Measurements from ENCODE around the gene MYL1.

Gene MYL1

DNA sequence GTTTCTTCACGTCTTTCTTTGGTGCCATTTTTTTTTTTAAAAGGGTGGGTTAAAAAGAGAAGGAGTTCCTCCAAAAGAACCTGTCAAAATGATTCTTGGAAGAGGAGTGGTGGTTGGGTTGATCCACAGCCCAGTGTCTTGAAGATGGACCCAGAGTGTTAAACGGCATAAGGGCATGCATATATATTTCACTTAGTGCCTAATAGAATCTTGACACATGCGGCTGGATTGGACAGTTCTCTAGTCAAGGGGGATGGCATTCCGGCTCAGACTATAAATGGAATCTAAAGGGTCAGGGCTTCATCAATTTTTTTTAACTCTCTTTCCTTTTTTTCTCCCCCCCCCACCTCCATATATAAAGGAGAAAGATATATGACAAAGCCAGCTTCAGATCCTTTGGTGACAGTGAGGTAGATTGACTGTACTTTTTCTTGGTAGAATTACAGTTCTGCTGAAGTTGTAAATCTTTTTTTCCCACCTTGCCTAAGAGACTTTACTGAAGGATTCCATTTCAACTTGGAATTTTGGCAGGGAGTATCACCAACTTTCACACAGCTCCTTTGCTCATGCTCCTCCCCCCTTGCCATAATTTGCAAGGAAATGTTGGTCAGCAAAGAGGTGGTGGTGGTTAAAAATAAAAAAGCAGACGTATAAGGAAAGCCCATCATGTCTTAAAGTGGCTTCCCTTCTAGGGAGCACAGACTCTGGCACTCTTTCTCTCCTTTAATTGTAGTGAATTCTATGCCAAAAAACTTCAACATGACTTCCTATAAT is at the start of gene MYL1:
Gene MYL1, minus strand, starts transcription at position 160 of the 774 bp plus-strand sequence. Its CDS starts 132 bp downstream, at position 28.
- no peak for DNase-seq (ENCODE audit: low spot score)

DNA sequence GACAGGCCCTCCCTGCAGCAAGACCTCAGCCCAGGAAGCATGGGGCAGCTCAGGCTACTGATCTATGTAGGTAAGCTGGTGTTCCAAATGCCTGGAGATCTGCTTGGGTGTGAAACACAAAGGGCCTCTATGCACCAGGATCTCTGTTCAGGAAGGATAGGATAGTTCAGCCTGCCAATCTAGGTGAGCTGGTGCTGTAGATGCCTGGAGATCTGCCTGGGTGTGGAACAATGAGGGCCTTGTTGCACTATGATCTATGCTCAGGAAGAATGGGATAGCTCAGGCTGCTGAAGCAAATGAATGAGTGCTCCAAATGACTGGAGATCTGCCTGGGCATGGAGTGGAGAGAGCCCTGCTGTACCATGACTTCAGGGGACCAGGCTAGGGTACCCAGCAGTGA is 48.9 kb upstream of the MYL1 start:
- peak; percentile 7 for DNase-seq (ENCODE audit: low spot score)

DNA sequence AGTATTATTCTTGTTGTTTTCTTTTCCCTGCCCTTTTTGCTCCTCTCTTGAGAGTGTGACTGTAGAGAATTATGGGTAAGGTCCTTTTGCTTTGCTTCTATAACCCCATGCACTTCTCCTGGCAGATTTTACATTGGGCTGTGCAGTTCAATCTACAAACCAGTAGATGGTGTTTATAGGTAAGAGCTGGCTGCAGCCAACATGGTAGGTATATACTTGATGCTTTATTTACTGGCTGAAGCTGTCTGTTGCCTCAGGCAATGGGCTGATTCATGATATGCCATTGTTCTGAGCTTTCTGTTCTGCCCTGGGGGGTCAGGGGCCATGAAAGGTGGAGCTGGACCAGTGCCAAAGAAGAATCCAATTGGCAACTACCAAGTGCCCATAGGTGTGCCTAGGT is 48.3 kb upstream of the MYL1 start:
- peak; percentile 17 for DNase-seq (ENCODE audit: low spot score)

DNA sequence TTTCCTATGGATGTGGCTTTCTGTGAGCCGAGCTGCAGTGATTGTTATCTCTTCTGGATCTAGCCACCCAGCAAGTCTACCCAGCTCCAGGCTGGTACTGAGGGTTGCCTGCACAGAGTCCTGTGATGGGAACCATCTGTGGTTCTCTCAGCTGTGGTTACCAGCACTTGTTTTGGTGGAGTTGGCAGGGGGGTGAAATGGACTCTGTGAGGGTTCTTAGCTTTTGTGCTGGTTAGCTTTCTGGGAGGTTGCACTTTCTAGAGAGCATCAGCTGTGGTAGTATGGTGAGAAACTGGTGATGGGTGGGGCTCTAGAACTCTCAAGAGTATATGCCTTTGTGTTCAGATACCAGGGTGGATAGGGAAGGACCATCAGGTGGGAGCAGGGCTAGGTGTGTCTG is 45.4 kb upstream of the MYL1 start:
- DNase-seq (ENCODE audit: low spot score): no peak

DNA sequence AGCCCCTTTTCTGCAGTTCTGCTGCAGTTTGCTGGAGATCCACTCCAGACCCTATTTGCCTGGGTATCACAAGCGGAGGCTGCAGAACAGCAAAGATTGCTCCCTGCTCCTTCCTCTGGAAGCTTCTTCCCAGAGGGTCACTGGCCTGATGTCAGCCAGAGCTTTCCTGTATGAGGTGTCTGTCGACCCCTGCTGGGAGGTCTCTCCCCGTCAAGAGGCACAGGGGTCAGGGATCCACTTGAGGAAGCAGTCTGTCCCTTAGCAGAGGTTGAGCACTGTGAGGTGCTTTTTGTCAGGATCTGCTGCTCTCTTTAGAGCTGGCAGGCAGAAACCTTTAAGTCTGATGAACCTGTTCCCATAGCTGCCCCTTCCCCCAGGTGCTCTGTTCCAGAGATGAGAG is 42.0 kb upstream of the MYL1 start:
- no peak for DNase-seq (ENCODE audit: low spot score)

DNA sequence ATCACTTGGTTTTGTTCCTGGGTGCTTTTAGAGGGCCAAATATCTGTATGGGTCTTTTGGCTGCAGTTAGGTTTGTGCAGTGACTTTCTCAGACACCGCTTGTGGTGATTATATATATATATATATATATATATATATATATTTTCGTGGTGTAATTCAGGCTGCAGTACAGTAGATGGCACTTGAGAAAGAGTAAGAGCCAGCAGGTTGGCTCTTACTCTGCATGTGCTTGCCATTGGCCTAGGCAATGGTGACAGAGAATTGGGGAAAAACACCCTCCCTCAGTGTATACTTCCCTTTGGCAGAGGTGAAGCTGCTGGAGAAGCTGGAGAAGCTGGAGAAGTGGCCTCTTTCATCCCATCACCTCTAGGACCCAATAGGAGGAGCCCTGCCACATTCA is 22.2 kb upstream of the MYL1 start:
- no peak for DNase-seq (ENCODE audit: low spot score)

DNA sequence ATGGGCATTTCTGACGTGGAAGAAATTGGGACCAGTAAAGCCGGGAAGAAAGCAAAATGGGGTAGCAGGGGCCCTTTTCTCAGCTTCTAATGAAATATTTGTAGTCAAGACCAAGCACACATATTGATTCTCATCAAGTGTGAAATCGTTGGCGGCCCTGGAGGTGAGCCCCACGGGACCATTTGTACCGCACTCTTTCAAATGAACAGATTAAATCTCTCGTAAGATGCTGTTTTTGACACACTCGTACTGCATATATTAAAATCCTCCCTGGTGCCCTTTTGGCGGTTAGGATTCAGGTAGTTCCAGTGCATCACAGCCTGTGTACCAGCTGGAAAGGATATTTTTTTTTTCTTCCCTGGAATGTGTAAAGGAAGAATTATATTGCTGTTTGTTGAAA is 9.9 kb upstream of the MYL1 start:
- no peak for DNase-seq (ENCODE audit: low spot score)

DNA sequence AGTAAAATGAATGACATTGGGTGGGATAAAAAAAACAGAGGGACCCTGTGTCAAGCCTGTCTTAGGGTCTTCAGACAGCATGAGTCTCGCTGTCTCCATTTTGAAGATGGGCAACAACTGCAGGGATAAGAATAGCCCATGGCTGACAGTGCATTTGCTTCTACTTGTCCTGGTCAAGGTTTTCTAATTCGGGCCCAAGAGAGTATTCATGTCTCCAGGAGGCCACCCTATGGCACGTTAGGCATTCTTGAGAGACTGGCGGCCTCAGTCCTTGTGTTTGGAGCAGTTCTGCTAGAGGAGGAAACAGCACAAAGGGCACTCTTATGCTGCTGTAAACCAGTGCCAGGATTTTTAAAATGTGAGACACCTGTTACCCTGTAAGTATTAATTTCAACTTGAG is 9.5 kb upstream of the MYL1 start:
- no peak for DNase-seq (ENCODE audit: low spot score)

DNA sequence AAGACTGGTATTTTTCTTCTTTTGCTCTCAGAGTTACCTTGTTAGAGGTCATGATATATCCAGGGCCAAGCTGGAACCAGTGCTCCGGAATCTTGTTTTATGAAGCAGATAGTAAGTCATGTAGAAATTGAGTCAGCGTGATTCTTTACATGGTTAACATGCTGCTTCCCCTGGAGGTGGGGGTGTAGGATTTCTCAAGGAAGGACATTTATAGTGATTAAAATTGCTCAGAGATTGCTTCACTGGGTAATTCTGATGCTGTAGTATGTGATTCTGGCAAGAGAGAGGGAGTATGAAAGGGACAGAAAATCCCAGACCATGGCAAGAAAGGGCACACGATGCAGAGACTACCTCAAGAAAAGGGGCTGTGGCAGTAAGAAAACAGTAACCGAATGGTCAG is 8.0 kb upstream of the MYL1 start:
- DNase-seq (ENCODE audit: low spot score): no peak

DNA sequence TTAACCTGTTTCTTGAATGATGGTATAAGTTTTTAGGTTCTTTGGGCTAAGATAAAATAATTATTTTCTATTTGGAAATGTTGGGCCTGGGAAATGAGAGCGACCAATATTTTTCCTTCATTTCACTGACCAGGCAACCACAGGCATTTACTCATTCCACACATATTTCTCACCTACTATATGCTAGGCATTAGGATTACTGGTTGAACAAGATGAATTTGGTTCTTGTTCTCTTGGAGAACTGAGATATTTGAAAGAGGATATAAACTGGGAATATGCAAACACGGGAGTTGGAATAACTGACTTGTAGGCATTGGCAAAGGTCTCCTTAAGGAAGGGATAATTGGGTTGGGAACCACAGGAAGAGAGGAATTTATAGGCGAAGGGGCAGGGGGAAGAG is 3.9 kb upstream of the MYL1 start:
- DNase-seq (ENCODE audit: low spot score): peak; percentile 5

DNA sequence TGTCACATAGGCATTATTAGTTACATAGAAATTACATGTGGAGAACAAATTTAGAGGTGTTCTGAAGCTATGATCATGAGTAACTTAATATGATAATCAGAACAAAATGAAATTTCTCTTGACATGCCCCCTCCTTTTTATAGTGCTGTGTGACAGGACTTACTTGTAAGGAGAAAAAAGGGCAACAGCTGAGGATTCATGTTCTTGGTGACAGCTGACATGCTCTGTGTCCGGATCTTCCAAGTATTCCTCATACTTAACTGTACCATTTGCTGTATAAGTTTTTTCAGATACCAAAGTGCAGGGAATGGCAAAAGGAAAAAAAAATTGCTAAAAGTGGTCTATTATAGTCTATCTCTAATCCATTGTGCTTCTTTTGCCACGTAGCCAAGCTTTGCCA is 3.5 kb upstream of the MYL1 start:
- no peak for DNase-seq (ENCODE audit: low spot score)

DNA sequence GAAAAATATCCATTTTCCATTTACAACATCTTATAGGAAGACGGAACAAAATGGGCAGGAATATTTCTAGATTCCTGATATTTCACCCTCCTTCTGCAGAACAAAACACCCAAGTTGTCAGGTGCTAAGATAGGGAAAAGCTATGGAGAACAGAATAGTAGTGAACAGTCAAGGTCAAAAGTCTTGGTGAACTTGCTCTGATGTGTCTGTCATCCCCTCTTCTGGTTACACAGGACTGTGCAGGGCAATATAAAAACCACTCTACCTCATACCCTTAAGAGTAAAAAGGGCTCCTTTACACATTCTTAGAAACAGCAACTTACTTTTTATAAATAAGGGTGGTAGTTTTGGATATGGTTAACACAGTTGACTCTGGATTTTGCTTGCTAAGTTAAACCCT is 4.4 kb downstream of the MYL1 start:
- DNase-seq (ENCODE audit: low spot score): no peak

DNA sequence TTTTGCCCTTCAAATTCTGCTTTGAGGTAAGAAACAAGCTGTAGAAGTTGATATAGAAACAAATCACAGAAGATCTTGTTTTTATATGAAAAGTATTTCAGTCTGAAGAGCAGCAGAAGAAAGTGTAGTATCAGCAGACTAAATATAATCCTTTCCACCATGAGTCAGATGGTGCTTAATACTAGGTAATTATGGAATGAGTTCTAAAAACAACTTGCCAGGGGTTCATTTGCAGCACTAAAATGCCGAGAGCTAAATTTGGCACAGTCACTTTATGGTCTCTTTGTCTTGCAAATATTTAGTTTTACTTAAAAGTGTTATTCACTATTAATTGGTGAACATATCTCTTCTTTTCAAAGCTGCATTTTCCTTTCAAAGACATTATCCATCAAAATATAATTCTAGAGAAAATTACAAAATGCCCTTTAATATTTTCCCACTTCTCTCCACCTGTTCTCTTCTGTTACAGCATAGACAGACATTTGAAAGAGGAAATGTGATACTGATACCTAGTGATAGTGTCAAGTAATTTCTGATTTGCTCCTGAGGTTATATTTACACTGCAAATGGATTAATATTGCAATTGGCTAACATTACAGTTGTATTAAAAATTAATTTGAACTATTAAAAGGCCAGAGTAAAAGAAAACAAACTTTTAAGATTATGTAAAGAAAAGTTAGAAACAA is 5.3 kb downstream of the MYL1 start:
- DNase-seq (ENCODE audit: low spot score): no peak

DNA sequence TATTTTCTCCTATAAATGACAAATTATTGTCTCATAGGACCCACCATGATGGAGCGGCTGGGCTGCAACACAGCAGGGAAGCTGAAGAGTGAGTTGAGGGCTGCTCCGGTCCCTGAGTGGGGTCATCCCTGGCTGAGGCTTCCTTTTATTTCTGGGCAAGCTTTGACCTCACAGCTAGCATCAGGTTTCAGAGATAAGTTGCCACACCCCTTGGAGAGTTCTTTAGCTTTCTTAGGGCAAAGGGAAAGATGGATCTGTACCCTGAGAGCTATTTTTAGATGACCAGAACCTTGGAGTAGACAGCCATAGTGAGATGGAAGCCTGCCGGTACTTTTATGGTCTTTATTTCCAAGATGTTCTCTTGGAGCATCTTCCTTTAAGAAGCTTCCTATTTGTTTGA is 11.5 kb downstream of the MYL1 start:
- no peak for DNase-seq (ENCODE audit: low spot score)

DNA sequence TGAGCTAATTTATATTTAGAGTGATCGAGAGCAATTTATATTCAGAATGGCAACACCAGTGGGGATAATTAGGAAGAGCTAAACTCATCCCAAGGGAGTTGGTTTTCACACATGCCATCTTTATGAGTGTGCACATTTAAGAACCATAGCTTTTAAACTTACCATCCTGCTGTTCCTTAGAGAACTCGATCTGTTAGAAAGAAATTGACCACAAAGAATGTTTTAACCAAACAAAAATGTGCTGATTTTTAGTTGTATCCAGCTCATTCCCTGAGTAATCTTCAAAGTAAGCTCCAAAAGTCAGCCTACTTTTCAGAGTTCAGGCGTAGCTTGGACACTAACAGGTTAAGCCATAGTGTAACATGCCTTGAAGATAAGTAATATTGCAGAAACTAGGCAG is 12.6 kb downstream of the MYL1 start:
- DNase-seq (ENCODE audit: low spot score): peak; percentile 22

DNA sequence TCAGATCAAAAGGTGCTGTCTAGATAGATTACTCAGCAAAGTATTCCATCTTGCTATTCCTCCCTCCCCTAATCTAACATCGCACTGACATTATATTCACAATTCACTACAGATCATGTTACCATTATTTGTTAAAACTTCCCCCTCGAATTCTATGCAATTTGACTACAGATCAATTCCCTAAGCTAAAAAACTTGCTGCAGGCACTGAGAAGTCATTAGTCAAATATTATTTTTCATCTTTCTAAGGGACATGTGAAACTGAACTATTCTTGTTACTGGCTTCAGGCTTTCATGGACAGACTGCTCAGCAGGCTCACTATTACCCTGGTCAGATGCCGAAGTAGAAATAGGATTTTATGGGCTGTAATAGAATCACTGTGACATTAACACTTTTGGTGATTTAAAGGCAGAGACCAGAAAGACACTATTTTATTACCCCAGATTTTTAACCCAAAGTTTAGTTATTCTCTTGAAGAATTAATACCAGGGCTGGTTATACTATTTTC is 15.1 kb downstream of the MYL1 start:
- no peak for DNase-seq (ENCODE audit: low spot score)

DNA sequence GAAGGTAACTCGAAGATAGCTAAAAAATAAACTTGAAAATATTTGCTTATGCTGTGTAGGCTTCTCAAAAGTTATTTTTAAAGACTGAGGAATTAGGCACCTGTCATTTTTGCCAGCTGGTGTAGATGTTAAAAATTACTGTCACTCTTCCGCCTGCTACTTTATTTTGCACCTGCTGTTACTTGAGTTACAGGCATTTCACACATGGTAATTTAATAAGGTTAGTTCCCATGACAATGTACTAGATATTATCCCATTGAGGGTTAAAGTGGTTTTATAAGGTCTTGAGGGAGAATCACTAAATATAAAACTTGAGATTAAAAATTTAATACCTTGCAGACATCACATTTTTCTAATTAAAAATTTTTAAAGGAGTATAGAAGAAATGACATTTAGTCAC is 26.6 kb downstream of the MYL1 start:
- DNase-seq (ENCODE audit: low spot score): no peak

DNA sequence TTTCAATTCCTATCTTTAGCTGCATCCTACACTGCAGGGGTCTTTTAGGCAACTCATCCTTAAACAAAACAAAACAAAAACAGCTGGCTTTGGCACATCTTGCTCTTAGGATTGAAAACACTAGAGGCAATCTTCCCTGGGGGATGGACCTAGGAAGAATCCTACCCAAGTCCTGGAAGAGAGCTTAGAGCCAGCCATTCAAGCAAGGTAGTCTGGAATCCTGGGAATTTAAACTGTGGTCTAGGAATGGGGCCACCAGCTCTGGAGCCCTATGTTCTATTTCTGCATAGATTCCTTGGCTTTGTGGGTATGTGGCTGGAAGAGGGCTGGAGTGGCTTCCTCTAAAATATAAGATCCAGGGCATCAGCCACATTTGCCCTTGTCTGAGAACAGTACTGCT is 27.7 kb downstream of the MYL1 start:
- DNase-seq (ENCODE audit: low spot score): no peak

DNA sequence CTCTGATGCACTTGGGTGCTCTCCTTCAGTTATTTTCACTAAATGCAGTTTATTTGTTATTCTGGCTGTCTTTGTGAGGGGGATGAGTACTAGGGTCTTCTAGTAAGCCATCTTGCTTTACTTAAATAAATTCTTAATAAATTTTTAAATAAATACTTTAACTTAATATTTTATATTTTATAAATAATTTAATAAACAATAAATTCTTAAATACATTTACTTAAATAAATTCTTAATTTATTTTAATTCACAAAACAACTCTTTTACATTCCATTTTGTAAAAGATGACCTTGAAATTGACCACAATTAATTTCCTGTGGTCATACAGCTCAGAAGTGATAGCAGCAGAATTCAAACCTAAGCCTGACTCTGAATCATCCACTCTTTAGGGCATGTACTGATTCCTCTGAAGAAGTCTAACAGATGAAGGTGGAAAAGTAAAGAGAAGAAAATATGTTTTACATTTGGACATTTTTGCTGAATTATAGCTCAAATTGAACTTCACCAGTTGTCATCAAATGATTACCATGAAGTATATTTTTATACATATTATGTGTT is 28.8 kb downstream of the MYL1 start:
- DNase-seq (ENCODE audit: low spot score): no peak

DNA sequence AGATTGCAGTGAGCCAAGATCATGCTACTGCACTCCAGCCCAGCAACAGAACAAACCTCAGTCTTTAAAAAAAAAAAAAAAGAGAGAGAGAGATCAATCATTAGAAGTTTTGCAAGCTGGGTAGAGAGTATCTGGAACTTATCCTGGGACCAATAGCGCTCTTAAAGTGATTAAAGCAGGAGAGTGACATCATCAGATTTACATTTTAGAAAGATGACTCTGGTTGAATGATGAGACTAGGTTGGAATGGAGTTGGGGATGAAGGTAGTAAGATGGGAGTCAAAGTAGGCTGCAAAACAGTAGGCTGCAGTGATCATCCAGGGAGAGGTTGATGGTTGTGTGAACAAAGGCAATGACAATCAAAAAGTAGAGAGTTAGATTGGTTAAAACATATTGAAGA is 37.8 kb downstream of the MYL1 start:
- DNase-seq (ENCODE audit: low spot score): no peak

DNA sequence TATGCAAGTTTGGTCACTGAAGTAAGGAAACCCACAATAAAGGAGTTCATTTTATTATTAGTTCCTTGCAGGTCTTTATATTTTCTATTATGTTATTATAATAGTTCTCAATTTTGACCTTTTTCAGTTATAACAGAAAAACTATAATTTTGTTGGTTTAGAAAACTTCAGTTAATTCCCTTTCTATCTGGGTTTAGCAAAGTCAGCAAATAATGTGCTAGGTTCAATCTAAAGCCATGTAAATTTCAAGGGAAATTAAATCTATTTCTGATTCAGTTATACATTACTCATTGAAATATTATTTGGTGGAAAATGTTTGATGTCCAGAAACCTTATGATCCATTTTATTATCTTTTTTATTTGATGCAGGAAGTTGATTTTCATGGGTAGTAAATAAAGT is 43.7 kb downstream of the MYL1 start:
- DNase-seq (ENCODE audit: low spot score): no peak

DNA sequence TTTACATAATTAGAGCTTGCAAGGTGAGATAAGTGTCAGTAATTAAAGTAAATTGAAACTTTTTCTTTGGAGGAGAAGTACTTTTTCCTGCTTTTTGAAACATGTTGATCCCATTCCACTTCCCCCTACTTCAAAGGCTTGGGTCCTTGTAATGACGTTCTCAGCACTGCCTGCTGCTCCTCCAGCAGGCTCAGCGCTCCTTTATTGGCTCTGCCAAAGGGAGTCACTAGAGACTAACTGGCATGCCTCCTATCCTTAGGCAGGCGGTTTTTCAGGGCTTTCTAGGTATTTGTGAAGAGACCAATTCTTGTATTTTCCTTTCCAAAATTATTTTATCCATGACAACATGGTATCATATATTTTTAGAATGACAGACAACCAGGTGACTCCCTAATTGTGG is 45.8 kb downstream of the MYL1 start:
- no peak for DNase-seq (ENCODE audit: low spot score)

DNA sequence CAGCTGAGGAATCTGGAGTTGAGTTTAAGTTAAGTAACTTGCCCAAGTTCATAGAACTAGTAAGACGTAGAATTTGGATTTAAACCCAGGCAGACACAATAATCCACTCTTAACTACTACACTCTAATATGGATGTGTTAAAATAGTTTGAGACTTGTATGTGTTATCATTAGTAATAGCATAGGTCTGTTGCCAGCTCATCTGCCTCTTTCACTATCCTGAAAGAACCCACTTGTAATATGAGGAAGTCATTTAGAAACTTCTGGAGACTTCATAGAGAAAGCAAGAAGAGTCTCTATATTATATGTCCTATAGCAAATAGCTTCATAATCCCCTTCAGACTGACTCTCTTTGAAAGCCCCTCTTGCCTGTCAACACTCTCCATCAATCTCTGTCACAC is 46.7 kb downstream of the MYL1 start:
- DNase-seq (ENCODE audit: low spot score): no peak

Measured in kidney tubule cell (primary cell).